ENCODE measurements around the gene CSF3.
"Not testable (repeated sequence)": the region's sequence is repeated elsewhere in the genome, so short reads cannot be mapped to it uniquely, and the experiment has no call there.

Gene CSF3

GRCh38 chr17:39997543-39997942, 17.7 kb upstream of the CSF3 start:
- no peak for DNase-seq (ENCODE audit: low spot score)

- DNase-seq (ENCODE audit: low spot score), result no peak
Observed at GRCh38 chr17:39999067-39999466, 16.2 kb upstream of the CSF3 start.

DNA sequence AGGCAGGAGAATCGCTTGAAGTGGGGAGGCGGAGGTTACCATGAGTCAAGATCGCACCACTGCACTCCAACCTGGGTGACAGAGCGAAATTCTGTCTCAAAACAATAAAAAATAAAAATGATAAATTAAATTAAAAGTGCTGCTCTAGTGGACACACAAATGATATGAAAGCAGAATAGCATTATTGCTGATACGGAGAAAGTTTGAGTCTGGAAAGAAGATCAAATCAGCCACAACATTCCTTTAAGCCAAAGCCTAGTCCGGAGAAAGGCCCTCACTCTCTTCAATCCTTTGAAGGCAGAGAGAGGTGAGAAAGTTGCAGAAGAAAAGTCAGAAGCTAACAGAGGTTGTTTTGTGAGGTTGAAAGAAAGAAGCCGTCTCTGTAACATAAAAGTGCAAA, 15.1 kb upstream of the CSF3 start:
- DNase-seq (ENCODE audit: low spot score), result no peak

- DNase-seq (ENCODE audit: low spot score), result not testable (repeated sequence)
Observed at GRCh38 chr17:40001335-40001734, 13.9 kb upstream of the CSF3 start.

DNA sequence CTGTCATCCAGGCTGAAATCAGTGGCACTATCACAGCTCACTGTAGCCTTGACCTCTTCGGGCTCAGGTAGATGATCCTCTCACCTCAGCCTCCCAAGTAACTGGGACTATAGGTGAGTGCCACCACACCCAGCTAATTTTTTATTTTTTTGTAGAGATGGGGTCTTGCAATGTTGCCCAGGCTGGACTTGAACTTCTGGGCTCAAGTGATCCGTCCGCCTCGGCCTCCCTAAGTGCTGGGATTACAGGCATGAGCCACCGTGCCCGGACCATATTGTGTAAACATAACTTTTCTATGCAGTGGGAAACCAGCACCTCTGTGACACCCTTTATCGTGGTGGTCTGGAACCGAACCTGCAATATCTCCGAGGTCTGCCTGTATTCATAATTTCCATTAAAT, 11.2 kb upstream of the CSF3 start:
- no peak for DNase-seq (ENCODE audit: low spot score)

- no peak for DNase-seq (ENCODE audit: low spot score)
Observed at GRCh38 chr17:40004712-40005111, 10.5 kb upstream of the CSF3 start.

GRCh38 chr17:40005520-40005919, 9.7 kb upstream of the CSF3 start:
- no peak for DNase-seq (ENCODE audit: low spot score)

- DNase-seq (ENCODE audit: low spot score), result not testable (repeated sequence)
Observed at GRCh38 chr17:40010946-40011500, 4.2 kb upstream of the CSF3 start.

- not testable (repeated sequence) for DNase-seq (ENCODE audit: low spot score)
Observed at GRCh38 chr17:40012017-40012647, 3.1 kb upstream of the CSF3 start.

- no peak for DNase-seq (ENCODE audit: low spot score)
Observed at GRCh38 chr17:40014375-40014980, 762 bp upstream of the CSF3 start.

DNA sequence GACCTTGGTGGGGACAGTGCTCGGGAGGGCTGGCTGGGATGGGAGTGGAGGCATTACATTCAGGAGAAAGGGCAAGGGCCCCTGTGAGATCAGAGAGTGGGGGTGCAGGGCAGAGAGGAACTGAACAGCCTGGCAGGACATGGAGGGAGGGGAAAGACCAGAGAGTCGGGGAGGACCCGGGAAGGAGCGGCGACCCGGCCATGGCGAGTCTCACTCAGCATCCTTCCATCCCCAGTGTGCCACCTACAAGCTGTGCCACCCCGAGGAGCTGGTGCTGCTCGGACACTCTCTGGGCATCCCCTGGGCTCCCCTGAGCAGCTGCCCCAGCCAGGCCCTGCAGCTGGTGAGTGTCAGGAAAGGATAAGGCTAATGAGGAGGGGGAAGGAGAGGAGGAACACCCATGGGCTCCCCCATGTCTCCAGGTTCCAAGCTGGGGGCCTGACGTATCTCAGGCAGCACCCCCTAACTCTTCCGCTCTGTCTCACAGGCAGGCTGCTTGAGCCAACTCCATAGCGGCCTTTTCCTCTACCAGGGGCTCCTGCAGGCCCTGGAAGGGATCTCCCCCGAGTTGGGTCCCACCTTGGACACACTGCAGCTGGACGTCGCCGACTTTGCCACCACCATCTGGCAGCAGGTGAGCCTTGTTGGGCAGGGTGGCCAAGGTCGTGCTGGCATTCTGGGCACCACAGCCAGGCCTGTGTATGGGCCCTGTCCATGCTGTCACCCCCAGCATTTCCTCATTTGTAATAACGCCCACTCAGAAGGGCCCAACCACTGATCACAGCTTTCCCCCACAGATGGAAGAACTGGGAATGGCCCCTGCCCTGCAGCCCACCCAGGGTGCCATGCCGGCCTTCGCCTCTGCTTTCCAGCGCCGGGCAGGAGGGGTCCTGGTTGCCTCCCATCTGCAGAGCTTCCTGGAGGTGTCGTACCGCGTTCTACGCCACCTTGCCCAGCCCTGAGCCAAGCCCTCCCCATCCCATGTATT, 1.1 kb downstream of the CSF3 start:
- DNase-seq (ENCODE audit: low spot score), result no peak

- DNase-seq (ENCODE audit: low spot score), result no peak
Observed at GRCh38 chr17:40017422-40018080, 2.3 kb downstream of the CSF3 start.

DNA sequence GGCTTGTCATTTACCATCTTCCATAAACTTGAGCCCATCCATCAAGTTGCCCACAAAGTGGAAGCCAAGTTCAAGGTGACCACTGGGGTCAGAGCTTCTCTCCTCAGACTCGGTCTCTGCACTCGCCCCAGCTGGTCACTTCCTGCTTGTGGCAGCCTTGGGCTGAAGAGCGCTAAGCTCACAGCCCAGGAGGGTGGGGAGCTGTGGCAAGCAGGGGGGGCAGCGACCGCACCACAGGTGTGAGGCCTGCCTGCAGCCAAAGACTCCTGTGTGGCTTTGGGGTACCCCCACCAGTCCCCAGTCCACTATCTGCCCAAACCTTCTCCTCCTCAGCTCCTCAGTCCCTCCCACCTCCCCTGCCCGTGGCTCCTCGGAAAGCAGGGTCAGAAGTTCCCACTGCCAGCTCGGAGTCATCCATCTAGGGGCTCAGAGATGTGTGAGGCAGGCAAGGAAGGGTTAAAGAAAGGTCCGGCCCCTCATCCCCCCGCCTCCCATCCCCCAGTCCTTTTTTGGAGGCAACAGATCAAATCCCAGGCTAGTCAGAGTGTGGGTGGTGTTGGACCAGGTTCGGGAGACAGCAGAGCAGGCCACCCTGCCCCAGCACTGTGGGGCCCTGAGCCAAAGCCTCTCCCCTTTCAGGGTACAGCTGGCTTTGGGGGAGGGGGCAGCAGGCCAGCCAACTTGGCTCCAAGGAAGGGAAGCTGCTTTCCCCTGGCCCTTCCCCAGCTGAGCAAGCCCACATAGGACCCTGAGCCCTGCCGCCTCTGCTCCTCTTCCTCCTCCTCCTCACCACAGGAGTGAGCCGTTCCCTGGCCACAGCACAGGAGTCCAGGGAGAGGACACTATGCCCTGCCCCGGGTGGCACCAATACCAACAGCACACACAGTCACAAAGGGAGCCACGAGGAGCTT, 3.2 kb downstream of the CSF3 start:
- no peak for DNase-seq (ENCODE audit: low spot score)

DNA sequence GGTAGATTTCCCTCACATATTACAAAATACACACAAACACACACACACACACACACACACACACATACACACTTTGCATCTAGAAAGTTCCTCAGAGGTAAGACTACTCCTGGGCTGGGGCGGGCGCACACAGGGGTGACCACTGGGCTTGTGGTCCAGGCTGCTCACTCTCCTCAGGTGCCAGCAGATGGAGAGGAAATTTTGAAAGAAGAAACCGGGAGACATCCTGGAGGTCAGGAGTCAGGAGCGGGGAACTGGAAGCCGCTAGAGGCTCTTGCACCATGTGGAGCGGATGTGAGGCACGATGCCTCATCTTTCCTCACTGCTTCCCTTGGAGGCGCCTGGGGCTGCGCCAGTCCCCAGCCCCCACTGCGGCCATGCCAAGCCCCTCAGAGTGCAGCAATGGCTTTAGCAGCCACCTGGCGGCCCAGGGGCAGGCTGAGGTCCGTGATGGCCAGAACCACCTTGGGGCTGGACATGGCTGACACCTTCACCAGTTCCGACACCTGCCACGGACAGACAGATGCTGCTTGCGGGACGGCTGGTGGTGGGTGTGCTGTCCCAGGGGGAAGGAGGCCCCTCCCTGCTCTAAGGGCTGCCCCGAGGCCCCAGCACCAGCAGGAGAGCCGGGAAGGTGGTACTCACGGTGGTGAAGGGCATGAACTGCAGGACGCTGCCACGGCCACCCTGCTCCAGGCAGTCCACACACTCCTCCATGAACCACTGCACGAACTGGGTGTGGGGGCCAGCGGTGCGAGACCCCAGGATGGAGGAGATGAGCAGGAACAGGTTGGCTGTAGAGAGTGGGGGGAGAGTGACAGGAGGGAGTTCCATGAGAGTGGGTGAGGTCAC, 4.1 kb downstream of the CSF3 start:
- DNase-seq (ENCODE audit: low spot score), result no peak

GRCh38 chr17:40020146-40020545, 4.9 kb downstream of the CSF3 start:
- no peak for DNase-seq (ENCODE audit: low spot score)

DNA sequence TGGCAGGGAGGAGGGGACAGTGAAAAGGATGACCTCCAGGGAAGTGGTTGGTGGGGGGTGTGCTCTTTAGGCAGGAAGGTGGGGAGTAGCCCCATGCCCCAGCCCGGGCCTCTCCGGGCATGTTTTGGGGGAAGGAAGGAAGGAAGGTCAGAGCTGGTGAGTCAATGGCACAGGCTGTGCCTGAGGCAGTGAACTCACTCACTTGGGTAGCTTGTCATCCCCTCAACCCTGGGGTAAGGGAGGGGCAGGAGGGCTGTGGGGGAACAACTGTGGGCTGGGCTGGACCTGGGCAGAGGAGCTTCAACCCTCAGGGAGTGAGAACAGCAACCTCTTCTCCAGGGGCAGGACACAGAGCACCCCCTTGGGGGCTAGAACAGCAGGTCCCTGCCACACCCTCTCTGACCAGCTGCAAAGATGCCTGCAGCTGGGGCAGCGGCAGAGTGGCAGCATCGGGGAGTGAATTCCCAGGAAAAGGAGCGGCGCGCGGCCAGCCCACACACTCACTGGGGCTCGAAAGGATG, 6.3 kb downstream of the CSF3 start:
- DNase-seq (ENCODE audit: low spot score), result no peak

DNA sequence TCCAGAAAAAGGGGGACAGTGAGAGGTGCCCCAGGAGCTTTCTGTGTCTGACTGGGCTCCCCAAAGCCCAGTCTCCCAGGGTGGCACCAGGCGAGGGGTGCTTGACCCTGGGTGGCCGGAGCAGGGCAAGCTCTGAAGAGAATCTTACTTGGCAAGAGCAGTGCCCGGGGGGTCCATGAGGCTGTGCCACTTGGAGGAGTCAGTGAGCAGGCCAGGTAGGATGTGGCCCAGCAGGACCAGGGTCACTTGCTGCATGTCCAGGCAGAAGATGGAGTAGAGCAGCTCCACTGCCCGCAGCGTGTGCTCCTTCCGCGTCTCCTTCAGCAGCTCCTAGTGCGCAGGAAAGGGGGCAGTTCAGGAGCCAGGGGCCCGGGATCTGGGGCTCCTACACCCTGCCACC, 7.3 kb downstream of the CSF3 start:
- no peak for DNase-seq (ENCODE audit: low spot score)

- DNase-seq (ENCODE audit: low spot score), result no peak
Observed at GRCh38 chr17:40022961-40023541, 7.8 kb downstream of the CSF3 start.

DNA sequence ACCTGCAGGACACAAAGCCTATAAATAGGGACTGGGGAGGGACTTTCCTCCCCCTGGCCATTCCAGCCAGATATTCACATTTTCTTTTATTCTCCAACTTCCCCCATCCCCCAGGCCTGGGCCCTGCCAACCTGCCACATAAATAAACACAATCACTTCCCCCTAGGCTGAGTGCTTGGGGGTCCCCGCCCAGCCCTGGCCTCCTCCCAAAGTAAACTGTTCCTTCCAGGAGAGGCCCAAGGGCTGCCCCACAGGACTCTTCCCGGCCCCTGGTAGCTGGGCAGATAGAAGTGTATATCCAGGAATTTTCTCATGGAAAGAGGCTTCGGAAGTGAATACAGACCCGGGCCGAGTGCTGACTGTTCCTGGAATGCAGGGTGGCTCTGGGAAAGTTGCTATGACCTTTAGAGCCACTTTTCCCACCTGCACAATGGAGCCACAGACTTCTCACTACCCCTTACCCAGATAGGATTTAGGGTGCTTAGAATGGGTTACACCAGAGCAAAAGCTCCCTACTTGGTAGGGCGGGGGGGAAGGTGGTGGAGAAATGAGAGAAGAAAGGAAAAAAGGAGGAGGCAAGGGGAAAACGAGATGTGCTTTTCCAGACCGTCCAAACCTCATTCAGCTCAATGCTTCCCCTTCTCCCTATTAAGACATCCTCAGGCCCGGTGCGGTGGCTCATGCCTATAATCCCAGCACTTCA, 8.5 kb downstream of the CSF3 start:
- no peak for DNase-seq (ENCODE audit: low spot score)

Data from activated CD4-positive, alpha-beta T cell treated with anti-CD3 and anti-CD28 coated beads, Interleukin-2, Interleukin-4, amounts not matched to agents 100 ng/mL and 50 ng/mL, durations not matched to agents 16 hours and 8 hours (primary cell).